Measurements from ENCODE around the gene JAKMIP3. TPM values are rescaled to one million over a fixed set of nuclear protein-coding genes. Genes with fewer than 3 reads are reported as not detected.

Gene JAKMIP3
- total RNA-seq, 1 donor from 2014 or later = 0.09 TPM

DNA sequence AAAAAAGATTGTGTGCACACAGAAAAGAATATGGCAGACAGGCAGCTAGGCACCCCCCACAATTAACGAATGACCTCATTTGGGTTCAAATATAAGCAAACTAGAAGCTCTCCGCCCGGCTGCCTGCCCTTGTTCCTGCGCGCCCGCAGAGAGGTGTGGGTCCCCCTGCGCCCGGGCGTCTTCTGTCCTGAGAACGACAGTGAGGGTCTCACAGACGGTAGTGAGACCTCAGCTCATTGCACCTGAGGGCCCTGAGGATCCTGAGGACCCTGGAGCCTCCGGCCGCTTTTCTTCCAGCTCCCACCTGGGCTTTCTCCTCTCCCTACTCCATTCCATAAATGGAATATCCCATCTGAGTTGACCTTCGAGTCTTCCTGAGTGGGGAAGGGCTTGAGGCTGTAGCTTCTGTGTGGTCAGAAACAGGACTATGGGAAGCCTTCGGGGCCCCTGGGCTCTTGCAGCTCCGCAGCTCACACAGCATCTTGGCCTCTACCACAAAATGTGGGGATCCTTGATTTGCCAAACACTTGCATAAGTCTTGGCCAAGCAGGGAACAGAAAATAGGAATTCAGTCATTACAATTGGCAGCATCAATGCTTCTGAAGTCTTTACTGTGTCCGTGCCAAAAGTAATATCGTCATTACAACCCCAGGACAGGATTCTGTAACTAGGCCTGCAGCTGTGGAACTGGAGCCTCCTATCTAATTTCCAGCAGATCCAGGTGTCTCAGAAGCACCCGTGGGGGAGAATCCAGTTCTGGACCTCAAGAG is 43.8 kb downstream of the JAKMIP3 start:
- H3K36me3 Mint-ChIP-seq (ENCODE audit: low read depth) = no peaks in the 10 kb centered on the region
- intact Hi-C loops (cut with micrococcal nuclease) = no loop called here
- no peaks in the 10 kb centered on the region for H3K4me1 Mint-ChIP-seq
- H3K9me3 Mint-ChIP-seq = no peaks in the 10 kb centered on the region
- ChIA-PET POLR2A (no interaction called here), CTCF (no interaction called here)
- no peak overlapping the region for H3K27ac Mint-ChIP-seq
- DNase-seq = no peak
- no peak overlapping the region for H3K4me3 Mint-ChIP-seq
- TF ChIP-seq, protein P1, sequence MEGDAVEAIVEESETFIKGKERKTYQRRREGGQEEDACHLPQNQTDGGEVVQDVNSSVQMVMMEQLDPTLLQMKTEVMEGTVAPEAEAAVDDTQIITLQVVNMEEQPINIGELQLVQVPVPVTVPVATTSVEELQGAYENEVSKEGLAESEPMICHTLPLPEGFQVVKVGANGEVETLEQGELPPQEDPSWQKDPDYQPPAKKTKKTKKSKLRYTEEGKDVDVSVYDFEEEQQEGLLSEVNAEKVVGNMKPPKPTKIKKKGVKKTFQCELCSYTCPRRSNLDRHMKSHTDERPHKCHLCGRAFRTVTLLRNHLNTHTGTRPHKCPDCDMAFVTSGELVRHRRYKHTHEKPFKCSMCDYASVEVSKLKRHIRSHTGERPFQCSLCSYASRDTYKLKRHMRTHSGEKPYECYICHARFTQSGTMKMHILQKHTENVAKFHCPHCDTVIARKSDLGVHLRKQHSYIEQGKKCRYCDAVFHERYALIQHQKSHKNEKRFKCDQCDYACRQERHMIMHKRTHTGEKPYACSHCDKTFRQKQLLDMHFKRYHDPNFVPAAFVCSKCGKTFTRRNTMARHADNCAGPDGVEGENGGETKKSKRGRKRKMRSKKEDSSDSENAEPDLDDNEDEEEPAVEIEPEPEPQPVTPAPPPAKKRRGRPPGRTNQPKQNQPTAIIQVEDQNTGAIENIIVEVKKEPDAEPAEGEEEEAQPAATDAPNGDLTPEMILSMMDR (IDR thresholded peaks at IDR 0.05) = no peak
- no peaks in the 10 kb centered on the region for H3K27me3 Mint-ChIP-seq
- ATAC-seq (ENCODE audit: low read depth) = no peak

DNA sequence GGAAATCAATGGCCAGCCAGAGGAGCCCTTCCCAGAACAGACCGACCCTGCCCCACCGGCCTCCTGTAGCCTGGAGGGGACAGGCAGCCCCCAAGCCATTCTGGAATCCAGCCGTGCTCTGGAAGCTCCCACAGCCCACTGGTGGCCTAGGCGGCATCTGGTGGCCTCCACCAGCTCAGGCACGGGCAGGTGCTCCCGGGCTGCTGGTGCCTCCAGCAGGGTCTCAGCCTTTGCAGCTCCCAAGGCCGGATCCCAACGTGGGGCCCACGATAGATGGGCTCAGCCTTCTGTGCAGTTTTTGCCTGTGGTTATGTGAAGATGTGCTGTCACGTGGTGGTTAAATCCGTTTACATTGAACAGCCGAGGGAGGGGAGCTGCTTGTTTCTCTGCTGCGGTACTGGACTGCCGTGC is 44.4 kb downstream of the JAKMIP3 start:
- no peak for ATAC-seq (ENCODE audit: low read depth)
- TF ChIP-seq, protein P1 (IDR thresholded peaks at IDR 0.05) = no peak
- no peak for DNase-seq
- ChIA-PET POLR2A (no interaction called here), CTCF (no interaction called here)
- intact Hi-C loops (cut with micrococcal nuclease) = no loop called here
- H3K27me3 Mint-ChIP-seq = no peaks in the 10 kb centered on the region
- H3K36me3 Mint-ChIP-seq (ENCODE audit: low read depth) = no peaks in the 10 kb centered on the region
- H3K4me3 Mint-ChIP-seq = no peak overlapping the region
- H3K4me1 Mint-ChIP-seq = no peaks in the 10 kb centered on the region
- no peaks in the 10 kb centered on the region for H3K9me3 Mint-ChIP-seq
- H3K27ac Mint-ChIP-seq = no peak overlapping the region

- no peak for DNase-seq
- POLR2A ChIA-PET = no interaction called here
Observed at GRCh38 chr10:132110713-132111112, 45.0 kb downstream of the JAKMIP3 start.

GRCh38 chr10:132111121-132111731 is 45.5 kb downstream of the JAKMIP3 start:
- DNase-seq = no peak
- Mint-ChIP-seq H3K9me3 (no peaks in the 10 kb centered on the region), H3K27ac (no peak overlapping the region), H3K27me3 (no peaks in the 10 kb centered on the region), H3K4me1 (no peaks in the 10 kb centered on the region), H3K36me3 (ENCODE audit: low read depth) (no peaks in the 10 kb centered on the region), H3K4me3 (no peak overlapping the region)
- intact Hi-C loops (cut with micrococcal nuclease) = no loop called here
- TF ChIP-seq, protein P1 (IDR thresholded peaks at IDR 0.05) = no peak
- no peak for ATAC-seq (ENCODE audit: low read depth)
- ChIA-PET POLR2A (no interaction called here), CTCF (no interaction called here)

More at GRCh38 chr10:132110713-132111112, 45.0 kb downstream of the JAKMIP3 start:
- CTCF ChIA-PET = no interaction called here
- Mint-ChIP-seq H3K9me3 (no peaks in the 10 kb centered on the region), H3K4me3 (no peak overlapping the region), H3K27ac (no peak overlapping the region), H3K36me3 (ENCODE audit: low read depth) (no peaks in the 10 kb centered on the region), H3K27me3 (no peaks in the 10 kb centered on the region), H3K4me1 (no peaks in the 10 kb centered on the region)
- intact Hi-C loops (cut with micrococcal nuclease) = no loop called here
- ATAC-seq (ENCODE audit: low read depth) = no peak
- TF ChIP-seq, protein P1 (IDR thresholded peaks at IDR 0.05) = no peak

DNA sequence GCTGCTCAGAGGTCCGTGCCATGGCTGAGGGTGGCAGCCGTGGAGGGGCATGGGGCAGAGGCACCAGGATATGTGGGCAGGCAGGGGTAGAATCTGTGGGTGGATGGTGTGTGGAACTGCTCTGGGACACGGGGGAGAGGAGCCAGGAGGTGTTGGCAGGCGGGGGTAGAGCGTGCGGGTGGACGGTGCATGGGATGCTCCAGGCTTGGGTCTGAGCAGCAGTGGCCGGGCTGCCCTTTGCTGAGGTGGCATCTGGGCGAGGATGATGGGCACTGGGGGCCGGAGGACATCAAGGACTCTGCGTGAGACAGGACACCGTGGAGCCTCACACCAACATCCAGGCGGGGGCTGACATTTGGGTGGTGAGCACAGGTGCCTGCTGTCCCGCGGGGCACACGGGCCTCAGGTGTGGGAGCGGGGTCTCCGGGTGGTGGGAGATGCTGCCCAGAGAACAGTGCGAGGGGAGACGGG is 46.2 kb downstream of the JAKMIP3 start:
- TF ChIP-seq, protein P1 (IDR thresholded peaks at IDR 0.05) = no peak
- ATAC-seq (ENCODE audit: low read depth) (no peak), DNase-seq (no peak)
- intact Hi-C loops (cut with micrococcal nuclease) = no loop called here
- H3K27ac Mint-ChIP-seq = no peak overlapping the region
- no peak overlapping the region for H3K4me3 Mint-ChIP-seq
- ChIA-PET POLR2A (no interaction called here), CTCF (no interaction called here)
- no peaks in the 10 kb centered on the region for H3K9me3 Mint-ChIP-seq
- H3K4me1 Mint-ChIP-seq = no peaks in the 10 kb centered on the region
- H3K27me3 Mint-ChIP-seq = no peaks in the 10 kb centered on the region
- H3K36me3 Mint-ChIP-seq (ENCODE audit: low read depth) = no peaks in the 10 kb centered on the region

Data from activated B cell treated with CpG ODN at 0.5 μM for 24 hours (primary cell).